Astrocyte (in vitro differentiated cells and primary cell): ENCODE data around the gene CFAP73. TPM values are rescaled to one million over a fixed set of nuclear protein-coding genes. Genes with fewer than 3 reads are reported as not detected.

Source experiments
- DNase-seq: peaks from one replicate; pipeline ENCODE4 v3.0.0-alpha.2; 2010; ENCODE audit warnings: low read depth
- FAIRE-seq: peaks from 2 replicates; lab custom pipeline; 2011; peaks lifted over from hg19 to GRCh38; lab: Jason Lieb, UNC
- H2AFZ ChIP-seq: 2 replicates; pipeline ENCODE4 v1.6.0; 2012; ENCODE audit warnings: low read depth, low read length, inconsistent platforms
- H3K27ac ChIP-seq: 2 replicates; pipeline ENCODE4 v1.5.1; 2011; ENCODE audit warnings: low read depth, low read length, inconsistent platforms
- H3K27me3 ChIP-seq: 2 replicates; pipeline ENCODE4 v1.6.0; 2011; ENCODE audit warnings: low read length, inconsistent platforms; ENCODE audit not compliant: insufficient read depth
- H3K36me3 ChIP-seq: 2 replicates; pipeline ENCODE4 v1.5.1; 2011; ENCODE audit warnings: low read length, inconsistent platforms; ENCODE audit not compliant: insufficient read depth
- H3K4me1 ChIP-seq: 2 replicates; pipeline ENCODE4 v1.5.1; 2011; ENCODE audit warnings: low read length, inconsistent platforms; ENCODE audit not compliant: insufficient read depth
- H3K4me2 ChIP-seq: 2 replicates; pipeline ENCODE4 v1.6.0; 2012; ENCODE audit warnings: low read length, inconsistent platforms
- H3K4me3 ChIP-seq: 2 replicates; pipeline ENCODE4 v1.5.1; 2011; ENCODE audit warnings: low read depth, mild to moderate bottlenecking, low read length, inconsistent platforms; ENCODE audit not compliant: insufficient read depth
- H3K79me2 ChIP-seq: 2 replicates; pipeline ENCODE4 v1.6.0; 2012; ENCODE audit warnings: mild to moderate bottlenecking, low read length, inconsistent platforms; ENCODE audit not compliant: insufficient read depth
- H3K9ac ChIP-seq: 2 replicates; pipeline ENCODE4 v1.6.0; 2012; ENCODE audit warnings: mild to moderate bottlenecking, low read length, inconsistent platforms
- H3K9me3 ChIP-seq: 2 replicates; pipeline ENCODE4 v1.5.1; 2012; ENCODE audit warnings: low read depth, mild to moderate bottlenecking, low read length, inconsistent platforms; ENCODE audit not compliant: insufficient read depth
- H4K20me1 ChIP-seq: 2 replicates; pipeline ENCODE4 v1.6.0; 2012; ENCODE audit warnings: low read length, inconsistent platforms; ENCODE audit not compliant: insufficient read depth
- H3K27ac Mint-ChIP-seq: one replicate; pipeline ENCODE4 v1.8.0; 2021; ENCODE audit warnings: mild to moderate bottlenecking, mixed read lengths; ENCODE audit not compliant: unreplicated experiment
- H3K27me3 Mint-ChIP-seq: one replicate; pipeline ENCODE4 v1.8.0; 2021; ENCODE audit warnings: low read depth, mixed read lengths; ENCODE audit not compliant: unreplicated experiment
- H3K36me3 Mint-ChIP-seq: one replicate; pipeline ENCODE4 v1.8.0; 2021; ENCODE audit warnings: low read depth, mixed read lengths; ENCODE audit not compliant: unreplicated experiment
- H3K4me1 Mint-ChIP-seq: one replicate; pipeline ENCODE4 v1.8.0; 2021; ENCODE audit warnings: low read depth, mixed read lengths; ENCODE audit not compliant: unreplicated experiment
- H3K4me3 Mint-ChIP-seq: one replicate; pipeline ENCODE4 v1.8.0; 2021; ENCODE audit warnings: mild to moderate bottlenecking, moderate library complexity, mixed read lengths; ENCODE audit not compliant: unreplicated experiment
- H3K9me3 Mint-ChIP-seq: one replicate; pipeline ENCODE4 v1.8.0; 2021; ENCODE audit warnings: mild to moderate bottlenecking, mixed read lengths; ENCODE audit not compliant: unreplicated experiment
- CTCF ChIP-seq: IDR thresholded peaks from 2 replicates; pipeline ENCODE4 v1.5.1; 2011; ENCODE audit warnings: low read depth, mild to moderate bottlenecking, inconsistent platforms, low read length, moderate library complexity; ENCODE audit not compliant: insufficient read depth
- EZH2 ChIP-seq: IDR thresholded peaks from 2 replicates; pipeline ENCODE4 v1.6.1; 2012; ENCODE audit warnings: mild to moderate bottlenecking, low read length, inconsistent platforms; ENCODE audit not compliant: insufficient read depth
- total RNA-seq: library from RNA; stranded (reverse); gene quantifications from 2 replicates; pipeline ENCODE4 v1.2.1, GENCODE V29; 2021

The CFAP73 gene
- total RNA-seq, 1 donor from 2014 or later = not detected

DNA sequence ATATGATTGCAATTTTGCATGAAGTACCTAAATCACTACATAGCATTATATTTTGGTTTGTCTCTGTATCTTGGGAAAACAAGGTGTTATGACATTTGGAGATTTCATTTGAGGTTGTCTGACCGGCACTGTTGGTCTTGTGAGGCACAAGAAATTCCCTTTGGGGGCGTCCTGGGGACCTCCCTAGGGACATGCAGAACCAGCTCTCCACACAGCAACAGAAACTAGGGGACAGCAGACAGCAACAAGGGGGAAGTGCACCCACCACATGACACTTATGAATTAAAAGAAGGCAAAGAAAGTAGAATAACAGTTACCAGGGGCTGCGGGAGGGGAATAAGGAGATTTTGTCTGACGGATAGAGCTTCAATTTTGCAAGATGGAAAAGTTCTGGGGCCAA is 21.4 kb downstream of the CFAP73 start:
- H3K4me1 ChIP-seq = no peaks in the 10 kb centered on the region
- H3K27ac ChIP-seq = no peak overlapping the region
- no peaks in the 10 kb centered on the region for H3K27me3 ChIP-seq
- no peak overlapping the region for H3K4me3 Mint-ChIP-seq
- no peak overlapping the region for H3K4me2 ChIP-seq
- no peaks in the 10 kb centered on the region for H3K4me1 Mint-ChIP-seq
- H3K27me3 Mint-ChIP-seq = no peaks in the 10 kb centered on the region
- H3K36me3 Mint-ChIP-seq = peaks cover 19% of the 10 kb centered on the region
- H4K20me1 ChIP-seq = peaks cover 28% of the 10 kb centered on the region
- TF ChIP-seq EZH2 = no peak
- TF ChIP-seq CTCF = no peak
- H3K9me3 ChIP-seq = no peaks in the 10 kb centered on the region
- no peaks in the 10 kb centered on the region for H3K79me2 ChIP-seq
- no peak for DNase-seq
- no peak overlapping the region for H2AFZ ChIP-seq
- H3K36me3 ChIP-seq = peaks cover 47% of the 10 kb centered on the region
- no peak for FAIRE-seq
- H3K27ac Mint-ChIP-seq = peak overlapping the region; percentile 89
- H3K4me3 ChIP-seq = no peak overlapping the region
- no peak overlapping the region for H3K9ac ChIP-seq
- no peaks in the 10 kb centered on the region for H3K9me3 Mint-ChIP-seq

DNA sequence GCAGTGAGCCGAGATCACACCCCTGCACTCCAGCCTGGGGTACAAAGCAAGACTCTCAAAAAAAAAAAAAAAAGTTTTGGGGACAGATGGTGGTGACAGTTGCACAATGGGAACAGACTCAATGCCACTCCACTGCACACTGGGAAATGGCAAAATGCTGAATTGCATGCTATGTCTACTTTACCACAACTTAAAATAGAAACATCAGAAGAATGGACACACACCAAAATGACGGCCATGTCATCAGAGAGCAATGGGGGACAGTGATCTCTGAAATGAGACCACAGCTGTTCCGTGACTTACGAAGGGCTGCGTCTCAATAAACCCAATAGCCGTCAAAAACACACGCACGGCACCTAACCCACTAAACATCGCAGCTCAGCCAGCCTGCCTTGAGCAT is 22.0 kb downstream of the CFAP73 start:
- no peak overlapping the region for H3K4me3 Mint-ChIP-seq
- no peak for TF ChIP-seq EZH2
- no peak for TF ChIP-seq CTCF
- FAIRE-seq = no peak

DNA sequence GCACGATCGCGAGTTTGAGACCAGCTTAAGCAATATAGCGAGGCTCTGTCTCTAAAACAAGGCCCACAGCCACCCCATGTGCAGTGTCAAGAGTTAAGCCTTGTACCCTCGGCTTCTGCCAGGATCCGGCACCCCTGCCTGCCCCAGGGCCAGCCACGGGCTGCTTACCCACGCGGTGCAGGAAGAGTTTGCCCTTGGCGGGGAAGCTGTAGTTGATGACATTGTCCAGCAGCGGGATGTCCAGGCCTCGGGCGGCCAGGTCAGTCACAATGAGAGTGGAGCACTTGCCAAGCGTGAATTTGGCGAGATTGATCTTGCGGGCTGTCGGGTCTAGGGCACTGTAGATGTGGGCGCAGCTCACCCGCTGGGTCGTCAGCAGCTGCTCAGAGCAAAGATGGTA is 22.7 kb downstream of the CFAP73 start:
- Histone ChIP-seq H3K79me2 (no peaks in the 10 kb centered on the region), H3K9me3 (peaks cover 7% of the 10 kb centered on the region), H3K27ac (no peak overlapping the region), H3K4me2 (no peak overlapping the region), H3K27me3 (no peaks in the 10 kb centered on the region), H2AFZ (no peak overlapping the region), H3K4me1 (no peaks in the 10 kb centered on the region), H3K9ac (no peak overlapping the region), H4K20me1 (peaks cover 34% of the 10 kb centered on the region), H3K4me3 (no peak overlapping the region), H3K36me3 (peaks cover 50% of the 10 kb centered on the region)
- Mint-ChIP-seq H3K27me3 (no peaks in the 10 kb centered on the region), H3K4me3 (no peak overlapping the region), H3K36me3 (peaks cover 20% of the 10 kb centered on the region), H3K9me3 (no peaks in the 10 kb centered on the region), H3K27ac (no peak overlapping the region), H3K4me1 (no peaks in the 10 kb centered on the region)
- no peak for TF ChIP-seq EZH2
- no peak for TF ChIP-seq CTCF
- no peak for DNase-seq
- no peak for FAIRE-seq

More for the DNA sequence above, 22.0 kb downstream of the CFAP73 start:
- Mint-ChIP-seq H3K27me3 (no peaks in the 10 kb centered on the region), H3K27ac (no peak overlapping the region), H3K4me1 (no peaks in the 10 kb centered on the region), H3K9me3 (no peaks in the 10 kb centered on the region), H3K36me3 (peaks cover 18% of the 10 kb centered on the region)
- Histone ChIP-seq H3K4me1 (no peaks in the 10 kb centered on the region), H3K36me3 (peaks cover 44% of the 10 kb centered on the region), H3K27ac (no peak overlapping the region), H3K79me2 (no peaks in the 10 kb centered on the region), H2AFZ (no peak overlapping the region), H4K20me1 (peaks cover 28% of the 10 kb centered on the region), H3K4me3 (no peak overlapping the region), H3K27me3 (no peaks in the 10 kb centered on the region), H3K9me3 (peaks cover under 1% of the 10 kb centered on the region), H3K4me2 (no peak overlapping the region), H3K9ac (no peak overlapping the region)
- DNase-seq = no peak
